GM21381 (cell line): Measurements from ENCODE around the gene MUS81.
A peak's percentile ranks its signal among the peaks of the same experiment; 100 is the strongest.
"Not testable (repeated sequence)": the region's sequence is repeated elsewhere in the genome, so short reads cannot be mapped to it uniquely, and the experiment has no call there.

Source experiments
- ATAC-seq: cut with Tn5 transposase; IDR thresholded peaks from one replicate; pipeline ENCODE4 v1.9.1; 2021; ENCODE audit warnings: mild to moderate bottlenecking, moderate library complexity; ENCODE audit not compliant: unreplicated experiment

The MUS81 gene, protein sequence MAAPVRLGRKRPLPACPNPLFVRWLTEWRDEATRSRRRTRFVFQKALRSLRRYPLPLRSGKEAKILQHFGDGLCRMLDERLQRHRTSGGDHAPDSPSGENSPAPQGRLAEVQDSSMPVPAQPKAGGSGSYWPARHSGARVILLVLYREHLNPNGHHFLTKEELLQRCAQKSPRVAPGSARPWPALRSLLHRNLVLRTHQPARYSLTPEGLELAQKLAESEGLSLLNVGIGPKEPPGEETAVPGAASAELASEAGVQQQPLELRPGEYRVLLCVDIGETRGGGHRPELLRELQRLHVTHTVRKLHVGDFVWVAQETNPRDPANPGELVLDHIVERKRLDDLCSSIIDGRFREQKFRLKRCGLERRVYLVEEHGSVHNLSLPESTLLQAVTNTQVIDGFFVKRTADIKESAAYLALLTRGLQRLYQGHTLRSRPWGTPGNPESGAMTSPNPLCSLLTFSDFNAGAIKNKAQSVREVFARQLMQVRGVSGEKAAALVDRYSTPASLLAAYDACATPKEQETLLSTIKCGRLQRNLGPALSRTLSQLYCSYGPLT

GRCh38 chr11:65860278-65861164, at the start of gene MUS81:
Gene MUS81 (plus strand): TSS chr11:65860433. CDS start chr11:65860754, 321 bp downstream.
- peak; percentile 26 for ATAC-seq

- ATAC-seq, result no peak
Observed at GRCh38 chr11:65811764-65812475, 48.3 kb upstream of the MUS81 start.

GRCh38 chr11:65814131-65814985, 45.9 kb upstream of the MUS81 start:
- ATAC-seq, result no peak

DNA sequence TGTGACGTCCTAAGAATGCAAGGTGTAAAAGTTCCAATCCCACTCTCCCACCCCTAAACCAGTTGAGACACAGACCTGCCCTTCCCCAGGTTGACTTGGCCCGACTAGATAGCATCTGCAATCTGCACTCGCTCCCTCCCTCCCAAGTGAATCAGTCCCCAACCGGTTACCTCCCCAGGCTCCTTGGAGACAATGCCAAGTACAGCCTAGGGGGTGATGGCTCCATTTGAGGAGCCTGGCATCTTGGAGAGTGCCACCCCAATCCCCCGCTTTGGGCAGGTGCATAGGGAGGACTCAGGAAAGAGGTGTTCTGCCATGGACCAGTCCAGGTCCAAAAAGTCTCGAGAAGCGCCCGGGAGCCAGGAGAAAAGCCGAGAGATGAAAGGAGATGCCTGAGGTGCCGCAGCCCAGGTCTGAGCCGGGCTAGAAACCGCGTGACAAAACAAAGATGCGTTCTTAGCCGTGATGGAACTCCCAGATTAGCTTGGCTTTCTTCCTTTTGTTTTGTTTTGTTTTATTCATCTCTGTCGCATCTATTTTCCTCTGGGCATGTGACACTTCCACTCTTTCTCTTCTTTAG, 45.2 kb upstream of the MUS81 start:
- no peak for ATAC-seq

DNA sequence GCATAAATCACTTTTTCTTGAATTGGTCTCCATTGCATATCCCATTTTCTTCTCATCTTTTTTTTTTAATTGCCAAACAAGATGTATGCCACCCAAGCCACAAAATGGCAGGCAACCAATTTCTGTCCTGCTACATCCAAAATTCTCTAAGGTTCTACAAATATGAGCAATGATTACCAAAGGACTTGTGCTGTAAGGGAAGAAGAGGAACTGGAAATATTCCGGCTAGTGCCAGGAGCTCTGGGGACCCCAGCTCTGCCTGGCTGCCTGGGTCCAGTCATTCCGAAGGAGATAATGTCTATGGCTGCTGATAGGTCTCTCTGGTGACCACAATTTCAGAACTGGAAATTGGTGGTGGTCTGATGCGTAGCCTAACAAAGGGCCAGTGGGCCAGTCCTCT, 43.5 kb upstream of the MUS81 start:
- no peak for ATAC-seq

- ATAC-seq, result no peak
Observed at GRCh38 chr11:65817312-65817834, 42.9 kb upstream of the MUS81 start.

GRCh38 chr11:65817835-65818680, 42.2 kb upstream of the MUS81 start:
- ATAC-seq, result peak; percentile 80

DNA sequence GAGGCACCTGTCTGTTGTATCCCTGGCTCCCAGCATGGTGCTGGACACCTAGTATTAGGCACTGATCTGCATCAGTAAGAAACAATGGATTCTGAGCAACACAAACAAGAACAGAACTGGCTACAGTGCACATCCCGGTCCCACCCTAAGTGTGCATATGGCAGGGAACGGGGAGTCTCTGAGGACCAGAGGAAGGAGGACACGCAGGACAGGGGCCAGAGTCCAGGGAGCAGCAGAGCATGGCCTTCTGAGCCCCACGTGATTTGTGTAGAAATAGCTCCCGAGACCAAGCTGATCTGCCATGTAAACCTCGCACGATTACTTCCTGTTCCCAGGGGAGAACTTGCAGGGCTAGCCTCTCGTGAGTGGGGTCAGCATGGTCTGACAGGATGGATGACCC, 39.1 kb upstream of the MUS81 start:
- no peak for ATAC-seq

DNA sequence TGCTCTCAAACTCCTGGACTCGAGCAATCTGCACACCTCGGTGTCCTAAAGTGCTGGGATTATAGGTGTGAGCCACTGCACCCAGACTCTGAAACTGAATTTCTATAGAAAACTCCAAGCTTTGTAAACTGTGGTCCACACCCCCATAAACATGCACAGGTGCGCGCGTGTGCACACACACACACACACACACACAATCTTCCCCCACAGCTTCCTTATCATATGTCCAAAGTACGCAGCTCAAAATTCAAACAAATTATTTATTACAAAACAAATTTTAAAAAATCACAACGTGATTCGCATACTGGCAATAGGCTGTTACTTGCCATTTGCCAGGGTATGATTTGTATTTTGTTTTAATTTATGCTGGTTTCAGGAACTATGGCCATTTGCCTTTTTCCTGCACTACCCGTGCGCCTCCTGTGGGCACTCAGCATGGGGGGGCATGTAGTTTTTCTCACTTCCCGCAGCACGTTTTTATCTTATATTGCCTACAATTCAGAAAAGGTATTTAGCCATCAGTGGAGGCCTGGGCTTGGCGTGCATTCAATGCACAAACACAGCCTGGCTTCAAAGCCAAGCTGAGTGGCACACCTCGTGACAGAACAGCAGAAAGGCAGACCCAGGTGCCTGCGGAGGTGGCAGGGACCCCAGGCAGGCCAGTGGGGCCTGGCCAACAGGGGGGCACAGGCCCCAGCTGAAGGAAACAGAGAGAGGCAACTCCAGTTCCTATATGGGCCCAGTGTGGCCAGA, 37.3 kb upstream of the MUS81 start:
- no peak for ATAC-seq

GRCh38 chr11:65826984-65827735, 33.1 kb upstream of the MUS81 start:
- ATAC-seq, result no peak

DNA sequence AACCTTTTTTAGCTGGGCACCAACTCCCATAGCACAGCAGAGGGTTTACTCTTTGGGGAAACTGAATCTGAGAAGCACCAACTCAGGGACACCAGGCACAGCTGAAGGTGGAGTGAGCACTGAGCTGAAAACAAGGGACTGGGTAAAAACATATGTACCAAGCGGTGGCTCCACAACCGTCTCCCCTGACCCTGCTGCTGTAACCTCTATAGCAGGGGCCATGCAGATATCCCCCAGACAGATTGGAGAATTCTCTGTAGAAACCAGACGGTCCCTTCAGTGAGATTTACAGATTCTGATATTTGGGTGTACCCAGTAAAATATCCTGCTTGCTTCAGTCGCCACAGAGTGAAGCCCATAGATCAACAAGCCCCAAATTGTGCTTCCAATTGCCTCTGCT, 30.8 kb upstream of the MUS81 start:
- no peak for ATAC-seq

GRCh38 chr11:65832231-65832630, 28.0 kb upstream of the MUS81 start:
- ATAC-seq, result not testable (repeated sequence)

DNA sequence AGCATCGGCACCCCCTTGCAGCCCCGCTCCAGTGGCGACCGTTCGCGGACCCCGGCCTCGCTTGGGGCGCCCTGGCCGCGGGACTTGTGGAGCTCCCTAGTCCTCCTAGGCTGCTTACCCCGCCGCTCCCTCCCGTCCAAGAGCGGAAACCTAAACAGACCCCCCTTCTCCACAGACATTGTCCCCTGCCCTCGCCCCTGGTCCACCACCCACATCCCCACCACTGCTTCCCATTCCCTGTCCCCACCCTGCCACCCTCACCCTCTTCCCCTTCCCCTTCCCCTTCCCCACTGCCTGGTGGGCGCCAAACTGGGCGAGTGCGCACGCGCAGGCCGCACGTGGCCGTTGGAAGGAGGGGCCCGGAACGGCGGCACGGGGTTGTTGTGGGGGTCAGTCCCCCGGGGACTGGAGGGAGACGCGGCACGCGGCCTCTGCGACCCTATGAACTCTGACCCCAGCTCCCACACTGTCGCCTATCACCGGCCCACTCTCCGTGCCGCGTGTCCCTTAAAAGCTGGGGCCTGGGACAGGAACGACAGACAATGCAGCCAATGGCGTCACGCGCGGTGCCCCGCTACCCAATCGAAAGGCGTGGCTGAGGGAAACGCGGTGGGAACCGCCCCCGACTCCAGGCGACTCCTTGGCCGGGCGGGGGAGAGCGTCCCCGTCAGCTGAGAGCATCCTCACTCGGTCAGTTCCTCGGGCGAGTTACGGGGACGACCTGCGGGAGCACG, 26.8 kb upstream of the MUS81 start, which contains the start of gene SNX32:
Gene SNX32 (plus strand): TSS at position 667 of the 734 bp plus-strand sequence. CDS start 103 bp downstream, outside the sequence.
- peak; percentile 89 for ATAC-seq

DNA sequence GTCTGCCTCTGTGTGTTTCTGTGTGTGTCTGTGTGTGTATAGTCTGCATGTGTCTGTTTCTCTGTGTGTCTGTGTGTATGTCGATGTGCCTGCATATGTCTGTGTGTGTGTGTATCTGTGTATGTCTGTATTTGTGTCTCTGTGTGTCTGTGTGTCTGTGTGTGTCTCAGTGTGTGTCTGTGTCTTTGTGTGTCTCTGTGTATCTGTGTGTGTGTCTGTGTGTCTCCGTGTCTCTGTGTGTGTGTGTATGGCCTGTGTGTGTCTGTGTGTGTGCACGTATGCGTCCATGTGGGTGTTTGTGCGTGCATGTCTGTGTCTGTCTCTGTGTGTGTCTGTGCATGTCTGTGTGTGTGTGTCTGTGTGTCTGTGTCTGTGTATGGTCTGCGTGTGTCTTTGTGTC, 26.0 kb upstream of the MUS81 start:
- ATAC-seq, result no peak

DNA sequence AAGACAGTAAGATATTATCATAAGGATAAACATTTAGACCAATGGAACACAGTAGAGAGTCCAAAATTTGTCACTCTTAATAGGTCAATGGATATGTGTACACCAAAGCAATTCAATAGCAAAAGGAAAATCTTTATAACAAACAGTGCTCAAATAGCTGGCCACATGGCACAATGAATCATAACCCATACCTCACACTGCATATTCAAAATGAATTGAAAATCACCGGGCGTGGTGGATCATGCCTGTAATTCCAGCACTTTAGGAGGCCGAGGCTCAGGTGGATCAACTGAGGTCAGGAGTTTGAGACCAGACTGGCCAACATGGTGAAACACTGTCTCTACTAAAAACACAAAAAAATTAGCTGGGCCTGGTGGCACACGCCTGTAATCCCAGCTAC, 18.1 kb upstream of the MUS81 start:
- ATAC-seq, result no peak

DNA sequence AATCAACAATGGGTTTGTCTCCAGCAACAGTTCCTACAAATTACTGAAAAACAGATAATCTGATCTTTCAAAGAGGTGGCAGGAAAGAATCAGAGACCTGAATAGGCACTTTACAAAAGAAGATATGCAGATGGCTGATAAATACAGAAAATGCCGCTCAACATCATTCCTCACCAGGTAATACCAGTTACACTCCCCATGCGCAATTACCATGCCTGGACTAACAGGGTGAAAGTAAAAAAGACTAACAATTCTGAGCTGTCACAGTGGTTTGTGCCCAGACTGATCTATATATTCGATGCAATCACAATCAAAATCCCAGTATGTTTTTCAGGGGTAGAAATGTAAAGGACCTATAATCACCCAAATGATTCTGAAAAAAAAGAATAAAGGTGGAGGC, 16.4 kb upstream of the MUS81 start:
- ATAC-seq, result no peak
